Caco-2 (cell line): ENCODE measurements around the gene CHI3L1. TPM values are rescaled to one million over a fixed set of nuclear protein-coding genes. Genes with fewer than 3 reads are reported as not detected.

Experiments used
- BruUV-seq: library from RNA; stranded (reverse); fragments of 400-500 nt; replicated peaks from 2 replicates; lab custom pipeline; 2021; lab: Mats Ljungman, UMichigan
- CTCF ChIA-PET: fragments of 300-600 bp; sonication (Branson Sonifier 250); formaldehyde crosslinking; loops from one replicate; lab custom pipeline; 2022; ENCODE audit warnings: antibody characterized with exemption; lab: Charles Lee
- POLR2A ChIA-PET: fragments of 300-600 bp; sonication (Branson Sonifier 250); formaldehyde crosslinking; loops from one replicate; lab custom pipeline; 2022; ENCODE audit warnings: antibody characterized with exemption; lab: Charles Lee
- DNase-seq, 2 experiments: peaks; one replicate each; pipeline versions ENCODE4 v3.0.0 to v3.0.0-alpha.2; 2020 to 2022
- H3K27me3 ChIP-seq: replicated peaks from 2 replicates; pipeline ENCODE4 v1.6.0; 2011; ENCODE audit warnings: low read length; ENCODE audit not compliant: control insufficient read depth, insufficient read depth
- H3K36me3 ChIP-seq: 2 replicates; pipeline ENCODE4 v1.5.1; 2011; ENCODE audit warnings: low read length; ENCODE audit not compliant: control insufficient read depth, insufficient read depth
- H3K4me1 ChIP-seq: fragments of 250-450 bp; sonication (Bioruptor Pico); 2 replicates; pipeline ENCODE4 v1.5.1; 2020; ENCODE audit warnings: mild to moderate bottlenecking
- H3K4me3 ChIP-seq: 2 replicates; pipeline ENCODE4 v1.5.1; 2011; ENCODE audit warnings: low read depth, mild to moderate bottlenecking, control low read depth, low read length
- H3K9me3 ChIP-seq: fragments of 250-450 bp; sonication (Bioruptor Pico); 2 replicates; pipeline ENCODE4 v1.5.1; 2020; ENCODE audit warnings: mild to moderate bottlenecking, moderate library complexity
- H3K27ac Mint-ChIP-seq: one replicate; pipeline ENCODE4 v1.8.0; 2022; ENCODE audit warnings: mixed read lengths; ENCODE audit not compliant: unreplicated experiment
- H3K27me3 Mint-ChIP-seq: one replicate; pipeline ENCODE4 v1.8.0; 2022; ENCODE audit warnings: mixed read lengths; ENCODE audit not compliant: insufficient read depth, unreplicated experiment
- H3K36me3 Mint-ChIP-seq: one replicate; pipeline ENCODE4 v1.8.0; 2022; ENCODE audit warnings: mild to moderate bottlenecking, mixed read lengths; ENCODE audit not compliant: insufficient read depth, unreplicated experiment
- H3K4me1 Mint-ChIP-seq: one replicate; pipeline ENCODE4 v1.8.0; 2022; ENCODE audit warnings: low read depth, mixed read lengths; ENCODE audit not compliant: unreplicated experiment
- H3K4me3 Mint-ChIP-seq: one replicate; pipeline ENCODE4 v1.8.0; 2022; ENCODE audit warnings: mild to moderate bottlenecking, moderate library complexity, mixed read lengths; ENCODE audit not compliant: unreplicated experiment
- H3K9me3 Mint-ChIP-seq: one replicate; pipeline ENCODE4 v1.8.0; 2022; ENCODE audit warnings: mixed read lengths; ENCODE audit not compliant: unreplicated experiment
- CTCF ChIP-seq, 2 experiments: fragments of 200-600 bp in 1 of 2; IDR thresholded peaks; 1 replicate in 1 of 2; 2 replicates in 1 of 2; pipeline versions ENCODE4 v1.5.1 to v1.8.0; 2011 to 2022; ENCODE audit warnings: antibody characterized with exemption in 1 of 2, control low read depth in 1 of 2, inconsistent platforms in 1 of 2, low read depth in 1 of 2, low read length in 1 of 2, mild to moderate bottlenecking in 1 of 2, moderate library complexity in 1 of 2; ENCODE audit not compliant: insufficient read depth in 1 of 2, severe bottlenecking in 1 of 2, unreplicated experiment in 1 of 2
- intact Hi-C: fragments of 100-400 bp; cut with micrococcal nuclease; formaldehyde crosslinking; loops from one replicate; pipeline ENCODE4 v1.10.0; 2022; ENCODE audit not compliant: unreplicated experiment
- total RNA-seq: library from RNA; stranded (reverse); gene quantifications from 2 replicates; pipeline ENCODE4 v1.2.3, GENCODE V29; 2022

Gene CHI3L1
- total RNA-seq, 1 experiment from 2014 or later: 235 TPM

- H3K4me3 Mint-ChIP-seq: peak overlapping the region; percentile 50
- Histone ChIP-seq H3K4me3 (no peak overlapping the region), H3K4me1 (peaks cover 72% of the 10 kb centered on the region), H3K9me3 (peaks cover 5% of the 10 kb centered on the region; the same call in 1 of the 2 replicates), H3K27me3 (no peaks in the 10 kb centered on the region), H3K36me3 (no peaks in the 10 kb centered on the region)
- peaks cover 56% of the 10 kb centered on the region for H3K36me3 Mint-ChIP-seq
- H3K4me1 Mint-ChIP-seq: peaks cover 66% of the 10 kb centered on the region
- intact Hi-C loops: loop anchor here (1.0 kb wide), 3 partner anchors 9 to 29 kb away; no protein-coding TSS in a partner anchor
- peaks cover 10% of the 10 kb centered on the region for H3K9me3 Mint-ChIP-seq
- no peak for DNase-seq
- BruUV-seq: no TSS peak
- peak overlapping the region; percentile 86 for H3K27ac Mint-ChIP-seq
- POLR2A ChIA-PET: interaction anchor here (1.0 to 2.6 kb wide), 2 partner anchors 9 to 28 kb away, joined by 3 to 7 read pairs; no protein-coding TSS in a partner anchor
- CTCF ChIA-PET: interaction anchor here (0.8 to 2.2 kb wide), 9 partner anchors 10 to 70 kb away, joined by 3 to 16 read pairs (median 4); partner anchors contain the start of gene ADORA1
- H3K27me3 Mint-ChIP-seq: no peaks in the 10 kb centered on the region
- TF ChIP-seq CTCF (IDR thresholded peaks at IDR 0.05; ENCODE audit: insufficient read depth in 1 of 2, low read depth in 1 of 2, low read length in 1 of 2, severe bottlenecking in 1 of 2, unreplicated experiment in 1 of 2): no peak
Observed at GRCh38 chr1:203187689-203188264, 1.3 kb upstream of the CHI3L1 start.

- ChIA-PET POLR2A (interaction anchor here (2.6 kb wide), 1 partner anchor 8 kb away, joined by 7 read pairs; no protein-coding TSS in a partner anchor), CTCF (interaction anchor here (0.8 to 2.2 kb wide), 3 partner anchors 15 to 59 kb away, joined by 3 to 16 read pairs (median 4); partner anchors contain the start of gene ADORA1)
- H3K4me3 ChIP-seq: no peak overlapping the region
Observed at GRCh38 chr1:203187304-203187685, 791 bp upstream of the CHI3L1 start.

GRCh38 chr1:203186091-203186445, 436 bp downstream of the CHI3L1 start:
- Mint-ChIP-seq H3K27ac (peak overlapping the region; percentile 86), H3K9me3 (peaks cover 10% of the 10 kb centered on the region), H3K36me3 (peaks cover 61% of the 10 kb centered on the region), H3K4me1 (peaks cover 51% of the 10 kb centered on the region), H3K4me3 (peak overlapping the region; percentile 76), H3K27me3 (no peaks in the 10 kb centered on the region)
- no peak for DNase-seq
- intact Hi-C loops: no loop called here
- BruUV-seq: no TSS peak
- H3K36me3 ChIP-seq: no peaks in the 10 kb centered on the region
- H3K4me3 ChIP-seq: no peak overlapping the region
- peaks cover 5% of the 10 kb centered on the region; the same call in 1 of the 2 replicates for H3K9me3 ChIP-seq
- ChIA-PET POLR2A (interaction anchor here (1.1 kb wide), 1 partner anchor 25 kb away, joined by 5 read pairs; no protein-coding TSS in a partner anchor), CTCF (no interaction called here)
- no peak for TF ChIP-seq CTCF (IDR thresholded peaks at IDR 0.05; ENCODE audit: insufficient read depth in 1 of 2, low read depth in 1 of 2, low read length in 1 of 2, severe bottlenecking in 1 of 2, unreplicated experiment in 1 of 2)
- H3K27me3 ChIP-seq: no peaks in the 10 kb centered on the region
- H3K4me1 ChIP-seq: peaks cover 68% of the 10 kb centered on the region

More at GRCh38 chr1:203187304-203187685, 791 bp upstream of the CHI3L1 start:
- intact Hi-C loops: no loop called here
- H3K9me3 ChIP-seq: peaks cover 5% of the 10 kb centered on the region; the same call in 1 of the 2 replicates
- TF ChIP-seq CTCF (IDR thresholded peaks at IDR 0.05; ENCODE audit: insufficient read depth in 1 of 2, low read depth in 1 of 2, low read length in 1 of 2, severe bottlenecking in 1 of 2, unreplicated experiment in 1 of 2): no peak
- no peaks in the 10 kb centered on the region for H3K36me3 ChIP-seq
- H3K4me1 ChIP-seq: peaks cover 68% of the 10 kb centered on the region
- peaks cover 62% of the 10 kb centered on the region for H3K4me1 Mint-ChIP-seq
- H3K27ac Mint-ChIP-seq: peak overlapping the region; percentile 86
- H3K9me3 Mint-ChIP-seq: peaks cover 10% of the 10 kb centered on the region
- BruUV-seq: TSS peak; percentile 51
- no peak for DNase-seq
- peaks cover 61% of the 10 kb centered on the region for H3K36me3 Mint-ChIP-seq
- peak overlapping the region; percentile 76 for H3K4me3 Mint-ChIP-seq
- no peaks in the 10 kb centered on the region for H3K27me3 ChIP-seq
- H3K27me3 Mint-ChIP-seq: no peaks in the 10 kb centered on the region
